T47D (cell line): ENCODE data around the gene FERMT1.

Experiments used
- DNase-seq, 2 experiments: peaks; one replicate each; pipeline versions ENCODE4 v3.0.0 to v3.0.0-alpha.2; 2011 to 2012; ENCODE audit warnings: low read depth in 1 of 2, low spot score in 1 of 2
- JUND ChIP-seq: IDR thresholded peaks from 2 replicates; pipeline ENCODE4 v1.6.1; 2012; ENCODE audit warnings: low read depth
- in situ Hi-C: cut with HindIII; loops from 2 replicates; pipeline ENCODE4 v1.10.0; 2016; ENCODE audit warnings: low sequenced_read_pairs, low pct_unique_long_range_greater_than_20kb

Gene FERMT1

GRCh38 chr20:6122873-6123648 is at the start of gene FERMT1:
Gene FERMT1, minus strand, starts transcription at chr20:6123030. Its CDS starts 3,476 bp downstream, at chr20:6119554.
- peak; percentile 84 to 86 for DNase-seq
- in situ Hi-C loops: no loop called here
- no peak for TF ChIP-seq JUND

- no peak for TF ChIP-seq JUND
- DNase-seq: peak; percentile 14 to 41
- in situ Hi-C loops: no loop called here
Observed at GRCh38 chr20:6169251-6169650, 46.4 kb upstream of the FERMT1 start.

GRCh38 chr20:6168204-6168603 is 45.4 kb upstream of the FERMT1 start:
- TF ChIP-seq JUND: no peak
- no peak for DNase-seq

DNA sequence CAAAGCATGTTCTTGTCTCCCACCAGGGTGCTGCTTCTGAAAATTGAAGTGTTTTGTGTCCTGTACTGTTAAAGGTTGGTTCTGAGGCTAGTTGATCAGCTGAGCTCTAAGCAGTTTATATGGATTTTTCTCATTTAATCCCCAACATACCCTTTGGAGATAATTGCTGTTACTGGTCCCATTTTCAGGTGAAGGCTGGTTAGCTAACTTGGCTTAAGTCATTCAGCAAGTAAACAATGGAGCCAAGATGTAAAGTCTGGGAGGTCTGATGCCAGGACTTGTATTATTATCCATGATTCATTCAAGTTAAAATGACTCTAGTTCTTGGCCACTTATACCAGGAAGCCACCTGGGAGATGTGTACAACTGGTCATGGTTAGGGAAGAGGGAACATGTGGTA is 42.5 kb upstream of the FERMT1 start:
- in situ Hi-C loops: no loop called here
- no peak for DNase-seq
- TF ChIP-seq JUND: no peak

More at GRCh38 chr20:6168204-6168603, 45.4 kb upstream of the FERMT1 start:
- in situ Hi-C loops: no loop called here

DNA sequence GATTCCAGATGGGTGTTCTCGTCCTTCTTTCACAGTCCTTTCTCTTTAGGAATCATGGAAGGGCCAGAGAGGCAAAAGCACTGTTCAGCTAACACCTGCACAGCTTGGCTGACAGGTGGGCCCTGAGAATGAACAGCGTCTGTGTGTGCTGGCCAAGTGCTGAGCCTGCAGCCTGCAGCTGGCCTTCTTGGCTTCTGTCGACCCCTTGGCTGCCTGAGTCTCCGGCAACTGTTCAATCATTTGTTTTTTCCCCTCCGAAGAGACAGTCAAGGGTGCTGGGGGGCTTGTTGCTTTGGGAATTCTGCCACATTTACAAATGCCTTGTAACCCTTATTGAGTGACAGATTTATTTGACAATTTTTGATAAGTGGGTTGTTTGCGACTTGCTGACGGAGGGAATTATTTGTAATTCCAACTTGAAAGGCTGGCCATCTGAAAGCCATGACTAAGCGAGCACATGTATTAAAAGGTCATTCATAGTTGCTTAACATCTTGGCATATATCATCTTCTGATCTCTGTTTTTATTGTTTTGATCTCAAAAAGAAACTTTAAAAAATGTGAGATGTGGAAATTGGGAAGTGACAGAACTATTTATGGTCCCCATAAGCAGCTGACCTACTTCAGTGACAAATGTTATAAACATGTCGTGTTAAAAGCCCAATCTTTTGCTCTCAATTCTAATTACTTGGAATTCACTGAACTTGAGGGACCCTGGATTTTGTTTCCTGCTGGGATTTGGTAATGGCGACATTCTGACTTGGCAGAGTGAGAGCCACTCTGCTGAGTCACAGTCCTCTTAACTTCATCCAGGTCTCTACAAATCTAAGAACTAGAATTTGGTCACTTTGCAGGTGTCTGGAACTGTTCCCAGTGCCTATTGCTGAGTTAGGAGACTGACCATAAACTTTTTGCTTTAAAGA is 41.9 kb upstream of the FERMT1 start:
- no peak for TF ChIP-seq JUND
- in situ Hi-C loops: no loop called here
- no peak for DNase-seq

DNA sequence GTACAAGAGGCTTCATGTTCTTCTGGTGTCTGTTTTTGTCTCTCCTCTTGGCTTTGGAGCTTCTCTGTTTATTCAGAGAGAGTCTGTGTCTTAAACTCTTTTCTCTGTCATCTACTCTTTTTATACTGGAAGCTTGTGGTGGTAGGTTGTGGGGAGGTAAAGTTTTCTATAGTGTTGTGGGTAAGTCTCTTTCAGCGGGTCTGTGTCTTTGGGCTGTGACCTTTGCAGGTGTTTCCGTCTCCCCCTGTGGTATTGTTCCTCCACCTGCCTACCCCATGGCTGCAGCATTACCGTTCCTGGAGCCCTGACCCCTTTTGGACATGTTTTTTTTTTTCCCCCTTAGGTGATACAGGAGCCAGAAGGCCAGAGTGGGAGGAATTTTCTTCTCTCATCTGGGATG is 37.9 kb upstream of the FERMT1 start:
- no peak for TF ChIP-seq JUND
- in situ Hi-C loops: no loop called here
- DNase-seq: no peak

DNA sequence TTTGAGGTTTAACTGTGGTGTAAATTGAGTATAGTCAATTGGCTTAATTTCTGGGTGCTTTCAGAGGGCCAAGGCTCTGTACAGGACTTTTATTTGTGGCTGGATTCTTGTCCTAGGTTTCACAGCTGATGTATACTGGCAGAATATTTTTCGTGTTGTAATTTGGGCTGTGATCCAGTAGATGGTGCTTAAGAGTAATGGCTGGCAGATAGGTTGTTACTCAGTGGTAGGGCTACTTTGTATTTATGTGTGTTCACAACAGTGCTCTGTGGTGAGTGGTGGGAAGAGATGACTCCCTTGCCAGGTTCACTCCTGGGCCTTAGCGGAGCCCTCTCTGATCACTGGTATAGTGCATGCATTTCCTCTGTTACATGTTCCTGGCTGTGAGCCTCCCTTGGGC is 34.5 kb upstream of the FERMT1 start:
- in situ Hi-C loops: no loop called here
- DNase-seq: no peak
- no peak for TF ChIP-seq JUND

DNA sequence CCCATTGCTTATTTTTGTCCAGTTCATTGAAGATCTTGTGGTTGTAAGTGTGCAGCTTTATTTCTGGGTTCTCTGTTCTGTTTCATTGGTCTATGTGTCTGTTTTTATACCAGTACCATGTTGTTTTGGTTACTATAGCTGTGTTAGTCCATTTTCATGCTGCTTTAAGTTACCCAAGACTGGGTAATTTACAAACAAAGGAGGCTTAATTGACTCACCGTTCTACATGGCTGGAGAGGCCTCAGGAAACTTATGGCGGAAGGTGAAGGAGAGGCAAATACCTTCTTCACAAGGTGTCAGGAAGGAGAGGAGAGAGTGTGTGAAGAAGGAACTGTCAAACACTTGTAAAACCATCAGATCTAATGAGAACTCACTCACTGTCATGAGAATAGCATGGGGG is 29.9 kb upstream of the FERMT1 start:
- in situ Hi-C loops: no loop called here
- TF ChIP-seq JUND: no peak
- no peak for DNase-seq

- TF ChIP-seq JUND: no peak
- no peak for DNase-seq
- in situ Hi-C loops: no loop called here
Observed at GRCh38 chr20:6148073-6148472, 25.2 kb upstream of the FERMT1 start.

- no peak for TF ChIP-seq JUND
- DNase-seq: peak; percentile 44 to 72
- in situ Hi-C loops: no loop called here
Observed at GRCh38 chr20:6142348-6142993, 19.6 kb upstream of the FERMT1 start.

GRCh38 chr20:6140947-6141346 is 18.1 kb upstream of the FERMT1 start:
- DNase-seq: peak in 1 of 2 experiments; percentile 36
- no peak for TF ChIP-seq JUND
- in situ Hi-C loops: no loop called here

GRCh38 chr20:6135347-6135746 is 12.5 kb upstream of the FERMT1 start:
- DNase-seq: no peak
- no peak for TF ChIP-seq JUND
- in situ Hi-C loops: no loop called here
